BJ (cell line): Measurements from ENCODE around the gene IFITM10. TPM values are rescaled to one million over a fixed set of nuclear protein-coding genes. Genes with fewer than 3 reads are reported as not detected.

Source experiments
- CTCF ChIA-PET: fragments of 350-600 bp; formaldehyde crosslinking; extraction: SDS; loops from one replicate; lab custom pipeline; 2021; ENCODE audit warnings: antibody characterized with exemption, inconsistent platforms; lab: Yijun Ruan, JAX
- POLR2A ChIA-PET: fragments of 300-600 bp; sonication (Branson Sonifier 250); formaldehyde crosslinking; extraction: SDS; loops from one replicate; lab custom pipeline; 2021; ENCODE audit warnings: antibody characterized with exemption; lab: Charles Lee
- DNase-seq: peaks from one replicate; pipeline ENCODE4 v3.0.0-alpha.2; 2011; ENCODE audit warnings: low read depth
- H3K27me3 ChIP-seq: 2 replicates; pipeline ENCODE4 v1.6.0; 2011; ENCODE audit warnings: low read length; ENCODE audit not compliant: control insufficient read depth, insufficient read depth
- H3K36me3 ChIP-seq: 2 replicates; pipeline ENCODE4 v1.5.1; 2011; ENCODE audit warnings: low read length; ENCODE audit not compliant: control insufficient read depth, insufficient read depth
- H3K4me3 ChIP-seq: 2 replicates; pipeline ENCODE4 v1.5.1; 2011; ENCODE audit warnings: low read depth, mild to moderate bottlenecking, control low read depth, low read length
- CTCF ChIP-seq: IDR thresholded peaks from 2 replicates; pipeline ENCODE4 v1.5.1; 2011; ENCODE audit warnings: low read depth, mild to moderate bottlenecking, control low read depth, inconsistent platforms, low read length, moderate library complexity; ENCODE audit not compliant: insufficient read depth
- polyA plus RNA-seq: library from polyadenylated mRNA; depleted of rRNA; stranded (reverse); fragments of >200 nt; gene quantifications from 2 replicates; pipeline ENCODE4 v1.2.3, GENCODE V29; 2011

IFITM10 gene
- polyA plus RNA-seq, 1 experiment = 0.22 TPM

DNA sequence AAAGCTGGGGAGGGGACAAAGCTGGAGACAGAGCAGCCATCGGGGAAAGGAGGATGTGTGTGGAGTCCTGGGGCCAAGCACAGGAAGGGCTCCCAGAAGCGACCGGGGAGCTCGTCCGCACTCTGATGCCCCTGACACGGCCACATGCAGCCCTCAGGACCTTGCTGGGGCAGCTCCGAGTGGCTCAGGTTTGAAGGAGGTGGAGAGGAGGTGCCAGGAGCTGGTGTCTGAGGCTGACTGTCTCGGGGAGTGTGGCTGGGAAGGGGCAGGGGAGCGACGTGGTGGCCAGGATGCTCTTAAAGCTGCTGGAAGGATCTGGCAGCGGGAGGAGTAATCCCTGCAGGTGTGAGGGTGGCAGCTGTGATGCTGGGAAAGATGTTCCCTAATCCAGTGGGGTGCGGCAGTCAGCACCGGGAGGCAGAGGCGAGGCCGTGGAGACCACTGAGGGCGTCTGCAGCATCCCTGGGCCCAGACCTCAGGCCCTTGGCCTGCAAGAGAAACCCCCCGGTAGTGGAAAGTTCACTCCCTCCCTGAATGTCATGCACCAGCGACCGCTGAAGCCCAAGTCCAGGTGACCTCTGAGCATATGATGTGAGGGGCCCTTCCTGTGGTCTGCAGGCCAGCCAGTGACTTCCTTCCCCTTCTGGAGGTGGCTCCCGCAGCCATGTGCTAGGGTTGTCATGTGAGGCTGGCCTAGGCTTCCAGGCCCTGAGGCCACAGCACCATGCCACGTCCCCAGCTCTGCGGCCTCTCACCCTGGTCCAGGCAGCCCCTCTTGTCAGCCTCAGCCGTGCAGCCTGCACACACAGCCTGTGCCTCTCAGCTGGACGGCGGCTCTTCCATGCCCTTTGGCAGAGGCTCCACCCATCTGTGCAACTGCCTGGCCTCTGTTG, 30.6 kb upstream of the IFITM10 start:
- no peak for TF ChIP-seq CTCF
- no peak for DNase-seq
- Histone ChIP-seq H3K4me3 (no peak overlapping the region), H3K36me3 (no peaks in the 10 kb centered on the region), H3K27me3 (peaks cover 5% of the 10 kb centered on the region)
- ChIA-PET CTCF (interaction anchor here (0.6 kb wide), 1 partner anchor 11 kb away, joined by 3 read pairs; no protein-coding TSS in a partner anchor), POLR2A (no interaction called here)

- TF ChIP-seq CTCF = no peak
- Histone ChIP-seq H3K4me3 (no peak overlapping the region), H3K27me3 (peaks cover 4% of the 10 kb centered on the region; the same call in 1 of the 2 replicates), H3K36me3 (no peaks in the 10 kb centered on the region)
- POLR2A ChIA-PET = no interaction called here
- CTCF ChIA-PET = no interaction called here
- no peak for DNase-seq
Measured at GRCh38 chr11:1779806-1780699, 29.7 kb upstream of the IFITM10 start.

GRCh38 chr11:1779034-1779805, 28.8 kb upstream of the IFITM10 start:
- ChIA-PET CTCF (interaction anchor here (0.5 kb wide), 1 partner anchor 14 kb away, joined by 3 read pairs; no protein-coding TSS in a partner anchor), POLR2A (no interaction called here)
- DNase-seq = no peak
- H3K4me3 ChIP-seq = no peak overlapping the region
- H3K36me3 ChIP-seq = no peaks in the 10 kb centered on the region
- peaks cover 4% of the 10 kb centered on the region; the same call in 1 of the 2 replicates for H3K27me3 ChIP-seq
- no peak for TF ChIP-seq CTCF

DNA sequence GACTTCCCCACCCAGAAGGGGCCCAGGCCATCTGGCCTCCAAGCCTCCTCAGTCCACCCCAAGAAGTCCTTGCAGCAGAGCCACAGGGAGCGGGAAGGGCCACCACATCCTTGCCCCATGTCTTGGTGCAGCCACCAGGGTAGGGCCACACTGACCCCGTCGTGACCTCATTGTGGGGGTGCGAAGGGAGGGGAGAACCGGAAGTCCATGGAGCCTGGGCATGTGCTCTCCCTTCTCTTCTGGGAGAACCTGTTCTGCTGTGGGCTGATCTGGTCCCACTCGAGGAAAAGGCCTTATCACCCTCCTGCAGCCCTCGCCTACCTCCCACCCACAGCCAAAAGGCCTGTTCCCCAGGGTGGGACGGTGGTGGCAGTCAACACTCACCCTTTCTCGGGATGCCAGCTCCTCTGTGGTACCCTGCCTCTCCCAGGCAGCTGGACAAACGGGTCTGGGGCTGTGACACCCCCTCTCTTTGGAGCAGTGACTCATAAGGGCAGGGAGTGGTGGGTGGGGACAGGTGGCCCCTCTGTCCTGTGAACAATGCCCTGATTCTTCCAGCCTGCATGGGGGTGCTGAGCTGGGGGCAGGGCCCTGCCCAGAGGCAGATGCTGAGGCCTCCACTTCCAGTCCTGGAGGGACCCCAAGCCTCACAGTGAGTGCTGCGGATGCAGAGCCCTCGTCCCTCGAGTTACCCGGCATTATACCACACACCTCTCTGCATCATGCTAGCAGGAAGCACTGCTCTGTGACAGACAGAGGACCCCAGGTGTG, 27.9 kb upstream of the IFITM10 start:
- ChIA-PET CTCF (interaction anchor here (0.5 to 1.3 kb wide), 2 partner anchors 15 to 61 kb away, joined by 3 read pairs; partner anchors contain the start of gene TNNI2), POLR2A (no interaction called here)
- H3K36me3 ChIP-seq = no peaks in the 10 kb centered on the region
- H3K4me3 ChIP-seq = no peak overlapping the region
- H3K27me3 ChIP-seq = peaks cover 4% of the 10 kb centered on the region; the same call in 1 of the 2 replicates
- no peak for DNase-seq
- TF ChIP-seq CTCF = no peak
